Stromal cell of bone marrow (primary cell): ENCODE measurements around the gene LUC7L3.
A peak's percentile ranks its signal among the peaks of the same experiment; 100 is the strongest.
"Not testable (repeated sequence)": the region's sequence is repeated elsewhere in the genome, so short reads cannot be mapped to it uniquely, and the experiment has no call there.

ENCODE experiments used
- DNase-seq: peaks from one replicate; pipeline ENCODE4 v3.0.0-alpha.2; 2012; ENCODE audit warnings: low read depth

The LUC7L3 gene, protein sequence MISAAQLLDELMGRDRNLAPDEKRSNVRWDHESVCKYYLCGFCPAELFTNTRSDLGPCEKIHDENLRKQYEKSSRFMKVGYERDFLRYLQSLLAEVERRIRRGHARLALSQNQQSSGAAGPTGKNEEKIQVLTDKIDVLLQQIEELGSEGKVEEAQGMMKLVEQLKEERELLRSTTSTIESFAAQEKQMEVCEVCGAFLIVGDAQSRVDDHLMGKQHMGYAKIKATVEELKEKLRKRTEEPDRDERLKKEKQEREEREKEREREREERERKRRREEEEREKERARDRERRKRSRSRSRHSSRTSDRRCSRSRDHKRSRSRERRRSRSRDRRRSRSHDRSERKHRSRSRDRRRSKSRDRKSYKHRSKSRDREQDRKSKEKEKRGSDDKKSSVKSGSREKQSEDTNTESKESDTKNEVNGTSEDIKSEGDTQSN

DNA sequence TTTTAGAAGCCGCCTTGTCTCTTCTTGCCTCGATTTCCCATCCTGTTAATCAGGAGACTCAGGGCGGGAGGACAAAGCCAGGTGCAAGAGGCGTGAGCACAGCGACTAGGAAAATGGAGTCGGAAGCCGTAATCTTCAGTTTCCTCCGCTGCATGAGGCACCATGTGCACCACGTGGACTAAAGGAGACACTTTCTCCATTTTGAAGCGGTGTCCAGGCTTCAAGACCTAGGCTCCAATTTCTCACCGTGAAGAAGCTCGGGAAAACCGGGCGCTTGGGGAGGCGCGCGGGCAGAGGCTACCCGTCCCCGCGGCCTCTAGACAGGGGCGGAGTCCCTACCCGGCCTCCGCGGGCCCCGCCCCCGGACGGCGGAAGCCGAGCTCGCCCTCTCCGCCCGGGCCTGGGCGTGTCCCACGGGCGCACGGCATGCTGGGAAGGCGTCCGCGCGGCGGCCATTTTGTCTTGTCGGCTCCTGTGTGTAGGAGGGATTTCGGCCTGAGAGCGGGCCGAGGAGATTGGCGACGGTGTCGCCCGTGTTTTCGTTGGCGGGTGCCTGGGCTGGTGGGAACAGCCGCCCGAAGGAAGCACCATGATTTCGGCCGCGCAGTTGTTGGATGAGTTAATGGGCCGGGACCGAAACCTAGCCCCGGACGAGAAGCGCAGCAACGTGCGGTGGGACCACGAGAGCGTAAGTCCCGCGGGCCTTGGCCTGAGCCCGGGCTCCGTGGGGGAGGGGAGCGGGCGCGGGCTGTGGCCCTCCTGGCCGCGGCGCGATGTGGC lies at the start of gene LUC7L3:
TSS of gene LUC7L3 (plus strand) at position 460 of the 780 bp plus-strand sequence. CDS start at position 590, 130 bp downstream.
- DNase-seq = peak; percentile 90

DNA sequence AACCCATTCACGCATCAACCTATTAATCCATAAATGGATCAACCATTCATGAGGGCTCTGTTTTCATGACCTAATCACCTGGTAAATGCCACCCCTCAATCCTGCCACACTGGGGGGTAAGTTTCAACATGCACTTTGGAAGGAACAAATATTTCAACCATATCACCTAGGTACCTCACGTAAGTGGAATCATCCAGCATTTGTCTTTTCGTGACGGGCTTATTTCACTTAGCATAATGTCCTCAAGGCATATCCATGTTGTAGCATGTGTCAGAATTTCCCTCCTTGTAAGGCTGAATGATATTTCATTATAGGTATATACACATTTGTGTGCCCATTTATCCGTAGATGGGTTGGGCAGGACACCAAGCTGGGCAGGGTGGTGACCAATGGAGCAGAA lies 47.3 kb upstream of the LUC7L3 start:
- DNase-seq = no peak

DNA sequence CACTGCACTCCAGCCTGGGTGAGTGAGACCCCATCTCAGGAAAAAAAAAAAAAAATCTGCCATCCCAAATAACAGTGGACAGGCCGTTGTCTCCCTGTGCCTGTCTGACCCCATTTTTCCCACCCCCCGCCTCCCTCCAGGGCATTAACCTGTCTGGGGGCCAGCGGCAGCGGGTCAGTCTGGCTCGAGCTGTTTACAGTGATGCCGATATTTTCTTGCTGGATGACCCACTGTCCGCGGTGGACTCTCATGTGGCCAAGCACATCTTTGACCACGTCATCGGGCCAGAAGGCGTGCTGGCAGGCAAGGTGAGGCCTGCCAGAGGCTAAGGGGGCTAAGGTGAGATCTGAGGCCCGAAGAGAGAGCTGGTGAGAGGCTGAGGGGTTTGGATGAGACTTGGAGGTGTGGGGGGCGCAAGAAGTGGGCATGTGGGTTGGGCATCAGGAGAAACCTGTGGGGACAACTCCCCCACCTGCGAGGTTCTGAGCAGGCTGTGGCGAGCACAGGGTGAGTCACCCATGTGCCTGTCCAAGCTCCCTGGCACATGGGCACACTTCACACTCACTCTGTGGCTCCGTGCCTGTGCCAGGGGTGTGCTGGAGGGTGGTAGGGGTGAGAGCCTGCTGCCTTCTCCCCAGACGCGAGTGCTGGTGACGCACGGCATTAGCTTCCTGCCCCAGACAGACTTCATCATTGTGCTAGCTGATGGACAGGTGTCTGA lies 46.4 kb upstream of the LUC7L3 start:
- DNase-seq = no peak

DNA sequence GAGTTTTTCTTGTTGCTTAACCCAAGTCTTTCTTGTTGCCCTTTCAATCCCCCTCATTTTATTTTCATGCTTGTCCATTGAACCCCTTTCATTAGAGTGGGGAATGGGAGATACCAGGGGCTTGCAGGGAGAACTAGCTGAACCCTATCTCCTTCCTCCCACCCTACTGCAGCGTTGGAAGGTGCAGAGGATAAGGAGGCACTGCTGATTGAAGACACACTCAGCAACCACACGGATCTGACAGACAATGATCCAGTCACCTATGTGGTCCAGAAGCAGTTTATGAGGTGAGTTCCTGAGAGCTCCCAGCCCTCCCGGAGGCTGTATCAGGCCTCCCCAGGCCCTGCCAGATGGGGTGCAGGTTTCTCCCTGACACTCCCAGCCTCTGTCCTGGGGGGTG lies 44.2 kb upstream of the LUC7L3 start:
- no peak for DNase-seq

DNA sequence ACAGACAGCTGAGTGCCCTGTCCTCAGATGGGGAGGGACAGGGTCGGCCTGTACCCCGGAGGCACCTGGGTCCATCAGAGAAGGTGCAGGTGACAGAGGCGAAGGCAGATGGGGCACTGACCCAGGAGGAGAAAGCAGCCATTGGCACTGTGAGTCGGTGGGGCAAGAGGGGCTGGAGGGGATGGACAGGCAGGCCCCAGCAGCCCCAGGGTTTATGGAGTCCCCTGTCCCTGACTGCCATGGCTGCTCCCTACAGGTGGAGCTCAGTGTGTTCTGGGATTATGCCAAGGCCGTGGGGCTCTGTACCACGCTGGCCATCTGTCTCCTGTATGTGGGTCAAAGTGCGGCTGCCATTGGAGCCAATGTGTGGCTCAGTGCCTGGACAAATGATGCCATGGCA lies 43.8 kb upstream of the LUC7L3 start:
- DNase-seq = no peak

DNA sequence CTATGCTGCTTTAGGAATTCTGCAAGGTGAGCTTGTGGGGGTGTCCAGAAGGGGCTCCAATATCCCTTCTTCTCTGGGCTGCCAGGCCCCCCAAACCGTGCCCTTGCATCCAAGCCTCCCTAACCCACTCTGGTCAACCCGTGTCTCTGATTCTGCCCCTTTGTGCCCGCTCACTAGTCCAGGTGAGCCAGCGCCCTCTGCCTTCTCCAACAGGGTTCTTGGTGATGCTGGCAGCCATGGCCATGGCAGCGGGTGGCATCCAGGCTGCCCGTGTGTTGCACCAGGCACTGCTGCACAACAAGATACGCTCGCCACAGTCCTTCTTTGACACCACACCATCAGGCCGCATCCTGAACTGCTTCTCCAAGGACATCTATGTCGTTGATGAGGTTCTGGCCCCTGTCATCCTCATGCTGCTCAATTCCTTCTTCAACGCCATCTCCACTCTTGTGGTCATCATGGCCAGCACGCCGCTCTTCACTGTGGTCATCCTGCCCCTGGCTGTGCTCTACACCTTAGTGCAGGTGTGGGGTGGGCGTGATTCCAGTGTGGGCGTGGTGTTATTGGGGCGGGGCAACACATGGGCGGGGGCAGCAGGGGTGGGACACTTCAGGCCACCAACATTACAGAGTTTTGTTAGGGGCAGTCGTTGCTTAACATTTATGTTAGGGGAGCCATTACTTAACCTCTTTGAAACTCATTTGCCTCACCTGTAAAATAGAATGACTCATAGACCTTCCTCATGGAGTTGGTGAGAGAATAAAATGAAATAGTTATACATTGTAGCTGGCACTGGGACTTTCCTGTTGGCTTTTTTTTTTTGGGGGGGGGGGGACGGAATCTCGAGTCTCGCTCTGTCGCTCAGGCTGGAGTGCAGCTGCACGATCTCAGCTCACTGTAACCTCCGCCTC lies 43.1 kb upstream of the LUC7L3 start:
- DNase-seq = no peak

DNA sequence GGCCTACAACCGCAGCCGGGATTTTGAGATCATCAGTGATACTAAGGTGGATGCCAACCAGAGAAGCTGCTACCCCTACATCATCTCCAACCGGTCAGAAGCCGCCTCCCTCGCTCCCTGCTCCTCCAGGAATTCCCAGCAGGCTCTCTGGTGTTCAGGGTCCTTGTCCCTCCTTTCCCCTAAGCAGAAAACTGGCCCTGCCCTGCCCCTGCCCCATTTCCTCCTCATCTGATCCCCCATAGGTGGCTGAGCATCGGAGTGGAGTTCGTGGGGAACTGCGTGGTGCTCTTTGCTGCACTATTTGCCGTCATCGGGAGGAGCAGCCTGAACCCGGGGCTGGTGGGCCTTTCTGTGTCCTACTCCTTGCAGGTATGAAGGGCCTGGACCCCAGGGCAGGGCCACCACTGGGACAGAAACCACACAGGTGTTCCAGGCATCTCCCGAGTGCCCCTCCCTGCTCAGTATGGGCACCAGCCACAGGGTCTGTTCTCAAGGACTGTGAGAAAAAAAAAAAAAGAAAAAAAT lies 41.5 kb upstream of the LUC7L3 start:
- no peak for DNase-seq

DNA sequence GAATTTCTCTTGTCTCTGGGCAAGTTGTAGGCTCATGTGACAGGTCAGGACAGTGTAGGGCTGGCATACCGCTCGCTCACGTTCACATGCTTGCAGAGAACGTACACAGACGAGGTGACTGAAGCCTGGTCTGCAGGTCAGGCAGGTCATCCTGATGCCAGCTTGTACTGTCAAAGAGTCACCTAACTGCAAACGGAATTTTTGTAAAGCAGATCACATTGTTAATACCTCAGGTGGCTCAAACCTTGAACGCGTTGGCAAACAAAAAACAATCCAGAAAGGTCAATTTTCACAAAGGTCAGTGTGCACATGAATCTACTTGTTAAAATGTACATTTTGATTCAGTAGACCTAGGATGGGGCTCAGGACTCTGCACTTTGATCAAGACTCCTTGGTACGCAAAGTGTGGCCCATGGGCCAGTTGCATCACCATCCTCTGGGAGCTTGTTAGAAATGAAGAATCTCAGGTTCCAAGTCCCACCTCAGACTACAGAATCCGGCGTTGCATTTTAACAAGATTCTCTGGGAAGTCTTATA lies 40.3 kb upstream of the LUC7L3 start:
- no peak for DNase-seq

DNA sequence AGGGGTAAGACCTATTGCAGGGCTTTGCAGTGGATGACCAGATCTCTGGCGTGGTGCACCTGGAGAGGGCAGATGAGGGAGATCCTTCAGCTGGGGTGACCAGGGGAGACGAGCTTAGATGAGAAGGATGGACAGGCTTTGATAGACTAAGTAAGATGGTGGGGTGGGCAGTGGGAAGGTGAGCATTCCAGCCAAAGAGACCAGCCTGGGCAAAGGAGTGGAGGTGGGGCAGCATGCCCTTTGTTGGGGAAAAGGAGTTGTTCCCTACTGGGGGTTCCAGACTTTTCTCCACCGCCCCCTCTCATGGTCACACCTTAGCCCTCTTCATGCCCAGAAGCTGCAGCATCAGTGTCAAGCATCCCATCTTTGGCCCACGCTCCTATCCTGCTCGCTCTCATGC lies 39.3 kb upstream of the LUC7L3 start:
- no peak for DNase-seq

DNA sequence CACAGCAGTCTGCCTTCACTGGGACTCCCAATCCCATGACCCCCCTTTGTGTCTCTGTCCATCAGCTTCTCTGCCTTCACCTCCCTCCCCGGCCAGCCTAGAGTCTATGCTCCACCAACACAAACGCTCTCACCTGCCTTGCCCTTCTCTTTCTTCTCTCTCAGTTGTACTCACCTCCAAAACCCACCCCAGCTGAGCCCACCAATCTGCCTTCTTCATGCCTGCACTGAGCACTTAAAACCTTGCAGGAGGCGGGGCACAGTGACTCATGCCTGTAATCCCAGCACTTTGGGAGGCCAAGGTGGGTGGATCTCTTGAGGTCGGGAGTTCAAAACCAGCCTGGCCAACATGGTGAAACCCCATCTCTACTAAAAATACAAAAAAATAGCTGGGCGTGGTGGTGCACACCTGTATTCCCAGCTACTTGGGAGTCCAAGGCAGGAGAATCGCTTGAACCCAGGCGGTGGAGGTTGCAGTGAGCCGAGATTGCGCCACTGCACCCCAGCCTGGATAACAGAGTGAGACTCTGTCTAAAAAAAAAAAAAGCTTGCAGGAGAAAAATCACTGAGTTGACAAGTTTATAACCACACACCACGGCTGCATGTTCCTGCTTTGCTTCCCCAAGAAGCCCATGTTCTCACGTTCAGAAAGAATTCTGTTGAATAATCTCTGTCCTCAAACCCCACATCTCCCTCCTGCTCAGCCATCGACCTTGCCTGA lies 38.7 kb upstream of the LUC7L3 start:
- not testable (repeated sequence) for DNase-seq

DNA sequence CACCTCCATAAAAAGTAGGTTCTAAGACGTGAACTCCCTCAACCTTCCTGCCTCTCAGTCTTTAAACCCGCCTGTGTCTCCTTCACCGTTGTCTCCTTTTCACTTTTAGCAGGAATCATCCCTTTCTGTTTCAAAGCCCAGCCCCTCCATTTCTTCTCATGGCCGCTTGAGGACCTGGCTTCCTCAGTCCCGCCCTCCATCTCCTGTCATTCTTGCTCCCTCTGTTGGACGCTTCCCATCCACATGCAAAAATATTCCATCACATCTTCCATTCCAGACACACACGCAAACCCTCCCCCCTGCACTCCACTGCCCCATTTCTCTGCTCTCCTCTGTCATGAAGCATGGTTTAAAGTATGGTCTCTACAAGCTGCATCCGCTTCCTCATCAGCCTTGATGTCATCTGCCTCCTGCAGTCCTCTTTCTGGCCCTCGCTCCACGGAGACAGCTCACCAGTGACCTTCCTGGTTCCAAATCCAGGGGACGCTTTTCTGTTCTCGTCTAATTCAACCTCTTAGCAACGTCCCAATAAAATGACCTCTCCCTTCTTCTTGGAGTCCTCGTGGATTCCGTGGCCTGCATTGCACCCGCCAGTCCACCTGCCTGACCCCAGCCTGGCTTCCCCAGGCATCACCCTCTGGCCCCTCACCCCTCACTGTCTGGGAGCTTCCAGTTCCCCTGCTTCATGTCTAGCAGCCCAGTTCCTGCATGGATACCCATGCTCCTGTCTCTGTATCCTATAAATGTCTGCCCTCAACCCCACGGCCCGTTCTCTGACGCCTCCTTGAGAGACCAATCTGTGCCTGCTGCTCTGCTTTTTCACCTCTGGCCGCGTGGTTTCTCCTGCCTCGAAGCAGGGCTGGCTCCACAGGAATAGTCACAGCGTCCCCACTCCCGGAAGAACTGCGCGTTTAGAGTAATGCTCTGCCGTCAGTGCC lies 37.9 kb upstream of the LUC7L3 start:
- DNase-seq = peak; percentile 72

DNA sequence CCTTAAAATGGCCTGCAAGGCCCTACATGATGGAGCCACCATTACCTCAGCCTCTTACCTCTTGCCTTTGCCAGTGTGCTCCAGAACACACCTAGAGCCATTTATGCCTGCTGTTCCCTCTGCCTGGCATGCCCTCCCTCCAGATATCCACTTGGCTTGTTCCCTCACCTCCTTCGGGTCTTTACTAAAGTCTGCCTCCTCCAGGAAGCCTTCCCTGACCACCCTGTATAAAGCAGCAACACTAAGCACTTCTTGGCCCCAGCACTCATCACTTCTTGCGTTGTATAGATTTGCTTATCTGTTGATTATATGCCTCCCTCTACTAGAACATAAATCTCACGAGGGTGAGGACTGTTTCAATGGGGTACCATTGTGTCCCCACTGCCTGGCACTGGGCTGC lies 37.0 kb upstream of the LUC7L3 start:
- no peak for DNase-seq

DNA sequence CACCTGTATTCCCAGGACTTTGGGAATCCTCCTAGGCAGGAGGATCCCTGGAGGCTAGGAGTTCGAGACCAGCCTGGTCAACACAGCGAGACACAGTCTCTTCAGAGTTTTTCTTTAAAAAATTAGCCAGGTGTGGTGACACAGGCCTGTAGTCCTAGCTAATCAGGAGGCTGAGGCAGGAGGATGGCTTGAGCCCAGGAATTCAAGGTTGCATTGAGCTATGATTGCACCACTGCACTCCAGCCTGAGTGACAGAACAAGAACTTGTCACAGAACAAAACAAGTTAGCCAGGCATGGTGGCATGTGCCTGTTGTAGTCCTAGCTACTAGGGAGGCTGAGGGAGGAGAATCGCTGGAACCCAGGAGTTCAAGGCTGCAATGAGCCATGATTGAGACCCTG lies 36.5 kb upstream of the LUC7L3 start:
- no peak for DNase-seq

DNA sequence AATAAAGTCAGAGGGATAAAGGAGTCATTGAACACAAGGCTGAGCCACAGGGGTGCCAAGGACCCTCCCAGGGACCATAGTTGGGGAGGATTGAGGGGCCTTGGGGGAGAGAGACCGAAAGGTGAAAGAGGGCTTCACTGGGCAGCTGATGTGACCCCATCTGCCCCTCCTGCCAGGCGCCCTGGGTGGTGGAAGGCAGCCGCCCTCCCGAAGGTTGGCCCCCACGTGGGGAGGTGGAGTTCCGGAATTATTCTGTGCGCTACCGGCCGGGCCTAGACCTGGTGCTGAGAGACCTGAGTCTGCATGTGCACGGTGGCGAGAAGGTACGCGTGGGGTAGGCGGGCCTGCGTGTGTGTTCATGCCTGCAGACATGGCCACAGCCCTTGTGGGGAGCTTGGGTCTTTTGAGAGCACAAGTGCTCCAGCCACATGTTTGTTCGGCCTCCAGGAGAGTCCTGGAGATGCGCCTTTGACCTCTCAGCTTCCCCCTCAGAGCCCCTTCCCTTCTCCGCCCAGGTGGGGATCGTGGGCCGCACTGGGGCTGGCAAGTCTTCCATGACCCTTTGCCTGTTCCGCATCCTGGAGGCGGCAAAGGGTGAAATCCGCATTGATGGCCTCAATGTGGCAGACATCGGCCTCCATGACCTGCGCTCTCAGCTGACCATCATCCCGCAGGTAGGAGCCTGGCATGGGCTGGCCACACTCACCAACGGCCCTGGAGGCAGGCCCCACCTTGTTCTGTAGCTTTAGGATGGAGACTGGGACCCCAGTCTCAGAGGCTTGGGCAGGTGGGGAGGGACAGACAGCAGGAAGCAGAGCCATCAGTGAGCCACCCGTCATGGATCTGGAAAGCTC lies 35.7 kb upstream of the LUC7L3 start:
- DNase-seq = no peak

DNA sequence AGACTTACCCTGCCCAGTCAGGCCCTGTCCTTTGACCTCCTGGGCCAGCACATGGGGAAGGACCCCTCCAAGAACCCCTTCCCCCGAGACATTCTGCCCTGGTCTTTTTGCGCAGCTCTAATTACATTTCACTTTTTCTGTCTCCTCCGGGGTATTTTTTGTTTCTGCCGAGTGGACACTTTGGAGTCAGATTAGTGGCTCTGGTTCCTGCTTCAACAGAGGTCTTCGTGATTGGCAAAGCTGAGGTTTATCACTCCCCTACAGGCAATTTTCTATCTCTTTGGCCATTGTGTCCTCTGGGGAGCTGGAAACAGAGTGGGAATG lies 35.2 kb upstream of the LUC7L3 start:
- no peak for DNase-seq

DNA sequence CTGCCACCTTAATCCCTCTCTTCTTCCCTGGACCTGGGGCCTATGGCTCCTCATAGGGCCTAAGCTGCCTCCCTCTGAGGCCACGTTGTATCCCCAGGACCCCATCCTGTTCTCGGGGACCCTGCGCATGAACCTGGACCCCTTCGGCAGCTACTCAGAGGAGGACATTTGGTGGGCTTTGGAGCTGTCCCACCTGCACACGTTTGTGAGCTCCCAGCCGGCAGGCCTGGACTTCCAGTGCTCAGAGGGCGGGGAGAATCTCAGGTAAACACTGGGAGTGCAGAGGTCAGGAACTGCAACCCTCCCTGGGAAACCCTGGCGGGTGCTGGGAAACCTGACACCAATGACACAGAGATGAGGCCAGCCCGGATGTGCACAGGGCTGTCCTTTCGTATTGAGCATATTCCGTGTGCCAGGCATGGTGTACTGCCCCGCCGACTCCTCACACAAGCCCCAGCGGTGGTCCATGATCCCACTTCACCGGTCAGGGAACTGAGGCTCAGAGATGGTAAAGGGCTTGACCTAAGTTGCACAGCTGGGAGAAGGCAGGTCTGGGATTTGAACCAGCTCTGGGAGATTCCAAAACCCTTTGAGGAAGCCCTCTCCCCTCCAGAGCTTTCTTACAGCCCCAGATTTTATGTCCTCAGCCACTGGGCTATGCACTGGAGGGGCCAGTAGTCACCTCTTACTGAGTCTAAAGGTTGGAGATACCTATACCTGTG lies 34.6 kb upstream of the LUC7L3 start:
- no peak for DNase-seq

DNA sequence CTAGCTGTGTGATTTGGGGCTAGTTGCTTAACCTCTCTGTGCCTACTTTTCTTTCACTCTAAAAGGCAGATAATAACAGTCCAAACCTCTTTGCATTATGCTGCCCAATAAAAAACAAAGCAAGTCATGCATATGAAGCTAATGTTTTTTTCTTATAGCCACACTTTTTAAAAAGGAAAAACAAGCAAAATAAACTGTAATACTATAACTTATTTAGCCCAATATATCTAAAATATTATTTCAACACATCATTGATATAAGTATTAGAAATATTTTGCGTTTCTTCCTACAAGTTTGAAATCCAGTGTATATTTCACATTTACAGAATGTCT lies 34.1 kb upstream of the LUC7L3 start:
- no peak for DNase-seq
